Spleen (tissue), 11 donors: Measurements from ENCODE around the gene LACTBL1. TPM values are rescaled to one million over a fixed set of nuclear protein-coding genes. Genes with fewer than 3 reads are reported as not detected.

Experiments used
- DNase-seq: peaks from one replicate; pipeline ENCODE4 v3.0.0-alpha.2; 2020
- H3K27ac ChIP-seq, 8 donors: fragments of 200-600 bp; sonication (generic) in 7 of 8; 1 replicate in 4 of 8; 2 replicates in 4 of 8; pipeline versions ENCODE4 v1.5.0 to v1.8.0; 2016 to 2021; ENCODE audit warnings: inconsistent platforms in 4 of 8, mild to moderate bottlenecking in 4 of 8, moderate library complexity in 1 of 8
- H3K27me3 ChIP-seq, 7 donors: fragments of 200-600 bp; sonication (generic) in 6 of 7; replicated peaks in 1 of 7; 1 replicate in 4 of 7; 2 replicates in 3 of 7; pipeline versions ENCODE4 v1.5.0 to v1.8.0; 2016 to 2021; ENCODE audit warnings: inconsistent platforms in 3 of 7, mild to moderate bottlenecking in 1 of 7
- H3K36me3 ChIP-seq, 6 donors: fragments of 200-600 bp; sonication (generic) in 5 of 6; 1 replicate in 4 of 6; 2 replicates in 2 of 6; pipeline versions ENCODE4 v1.5.0 to v1.8.0; 2016 to 2021; ENCODE audit warnings: inconsistent platforms in 2 of 6
- H3K4me1 ChIP-seq, 6 donors: fragments of 200-600 bp; sonication (generic) in 5 of 6; 1 replicate in 3 of 6; 2 replicates in 3 of 6; pipeline versions ENCODE4 v1.5.0 to v1.8.0; 2016 to 2021; ENCODE audit warnings: inconsistent platforms in 3 of 6
- H3K4me3 ChIP-seq, 8 donors: fragments of 200-600 bp; sonication (generic) in 7 of 8; 1 replicate in 4 of 8; 2 replicates in 4 of 8; pipeline versions ENCODE4 v1.5.0 to v1.8.0; 2016 to 2021; ENCODE audit warnings: inconsistent platforms in 4 of 8, mild to moderate bottlenecking in 4 of 8, moderate library complexity in 2 of 8
- H3K9me3 ChIP-seq, 8 donors: fragments of 200-600 bp; sonication (generic) in 7 of 8; 1 replicate in 4 of 8; 2 replicates in 4 of 8; pipeline versions ENCODE4 v1.5.0 to v1.8.0; 2016 to 2021; ENCODE audit warnings: inconsistent platforms in 4 of 8
- POLR2A ChIP-seq, 3 donors: fragments of 450-650 bp; IDR thresholded peaks; one replicate each; pipeline ENCODE4 v1.5.1; 2017; ENCODE audit warnings: antibody characterized with exemption in 3 of 3, mild to moderate bottlenecking in 1 of 3
- POLR2AphosphoS5 ChIP-seq, 3 donors: sonication (generic); formaldehyde crosslinking; IDR thresholded peaks; one replicate each; pipeline ENCODE4 v1.5.1; 2017; ENCODE audit warnings: antibody characterized with exemption in 3 of 3
- WGBS, 5 donors: extraction: QIAGEN DNeasy Blood & Tissue Kit in 3 of 5; methylation state at CpG; one replicate each; pipeline versions ENCODE4 v1.1.5 to v1.1.7; 2013 to 2018; 5-methylcytosine and 5-hydroxymethylcytosine counted together
- intact Hi-C: fragments of 100-400 bp; cut with DNase I; formaldehyde crosslinking; loops from one replicate; pipeline ENCODE4 v1.15.0; 2023; ENCODE audit warnings: low total_unique reads
- polyA plus RNA-seq, 3 donors: library from polyadenylated mRNA; stranded (reverse); fragments of 200-250 nt; gene quantifications; one replicate each; pipeline ENCODE4 v1.2.1, GENCODE V29; 2013
- total RNA-seq, 7 donors: library from RNA; depleted of rRNA in 3 of 7; stranded (reverse); fragments of >200 nt in 3 of 7; fragmentation: NEBNext Ultra II Directional in 4 of 7; extraction: Animal tissue kit (Norgen Biotek cat#: 25700) in 4 of 7; gene quantifications; one replicate each; pipeline versions ENCODE4 v1.1.0 to v1.2.1, GENCODE V29; 2016 to 2021
- TF ChIP-seq, protein P1 (sequence below), 11 experiments: fragments of 200-600 bp in 7 of 11; fragments of 450-650 bp in 4 of 11; sonication (generic) in 4 of 11; IDR thresholded peaks in 8 of 11; conservative IDR thresholded peaks in 3 of 11; 1 replicate in 7 of 11; 2 replicates in 4 of 11; pipeline versions ENCODE4 v1.4.0 to v1.8.0; 2016 to 2021; ENCODE audit warnings: antibody characterized with exemption in 11 of 11, inconsistent platforms in 4 of 11, mild to moderate bottlenecking in 1 of 11
- donor health status: healthy with polysubstance abuse.
- donor health status: DM: no; HTN: no; CAD: no; lungs with moderate emphysema.
- donor health status: DM: no; HTN: no; CAD: no.
- donor health status: Bipolar disorder and iron deficiency.
- donor health status: healthy.
- donor health status: DM: no; HTN: no; CAD: no.
- donor health status: DM: yes; HTN: yes; CAD: no.

LACTBL1 gene
- total and polyA plus RNA-seq, 10 donors, result not detected

DNA sequence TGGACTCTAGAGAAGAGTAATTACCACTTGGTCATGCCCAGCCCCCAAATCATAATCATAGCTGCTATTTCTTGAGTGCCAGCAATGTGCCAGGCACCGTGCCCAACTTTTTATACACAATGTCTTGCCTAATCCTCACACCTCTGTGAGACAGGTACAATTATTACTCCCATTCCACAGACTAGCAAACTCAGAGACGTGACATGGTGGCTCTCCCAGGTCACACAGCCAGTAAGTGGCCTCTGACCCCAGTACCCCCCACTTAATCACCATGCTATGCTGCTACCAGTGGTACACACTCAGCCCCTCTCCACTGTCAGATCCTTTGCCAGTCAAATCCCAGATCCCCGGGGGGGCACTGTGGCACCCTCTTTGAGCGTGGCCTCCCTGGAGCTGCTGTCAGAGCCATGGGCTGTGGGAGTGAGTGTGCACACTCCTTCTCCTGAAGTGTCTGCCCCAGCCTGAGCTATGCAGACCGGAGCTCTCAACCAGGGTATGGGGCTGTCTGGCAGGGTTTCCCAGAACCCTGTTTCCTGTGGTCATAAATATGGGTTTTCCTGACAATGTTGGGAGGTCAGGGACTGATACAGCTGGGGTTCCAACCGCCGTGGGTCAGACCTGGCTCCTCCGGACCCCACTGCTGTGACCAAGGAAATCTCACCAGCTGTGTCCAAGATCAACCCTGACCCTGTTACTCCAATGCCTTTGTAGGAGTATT is 51.8 kb downstream of the LACTBL1 start:
- intact Hi-C loops, result no loop called here
- H3K9me3 ChIP-seq, result no peaks in the 10 kb centered on the region
- WGBS, 5 donors, result 57 to 69% (median 61%) methylated on average over 5 to 8 of the region's 8 CpGs
- TF ChIP-seq POLR2AphosphoS5 (IDR thresholded peaks at IDR 0.05), result no peak
- H3K27me3 ChIP-seq, result peaks cover 0 to 15% (median 0%) of the 10 kb centered on the region in 7 donors
- no peak overlapping the region for H3K27ac ChIP-seq
- no peaks in the 10 kb centered on the region for H3K36me3 ChIP-seq
- no peak overlapping the region for H3K4me3 ChIP-seq
- peaks cover 0 to 21% (median 7%) of the 10 kb centered on the region in 6 donors for H3K4me1 ChIP-seq
- DNase-seq, result peak; percentile 30

DNA sequence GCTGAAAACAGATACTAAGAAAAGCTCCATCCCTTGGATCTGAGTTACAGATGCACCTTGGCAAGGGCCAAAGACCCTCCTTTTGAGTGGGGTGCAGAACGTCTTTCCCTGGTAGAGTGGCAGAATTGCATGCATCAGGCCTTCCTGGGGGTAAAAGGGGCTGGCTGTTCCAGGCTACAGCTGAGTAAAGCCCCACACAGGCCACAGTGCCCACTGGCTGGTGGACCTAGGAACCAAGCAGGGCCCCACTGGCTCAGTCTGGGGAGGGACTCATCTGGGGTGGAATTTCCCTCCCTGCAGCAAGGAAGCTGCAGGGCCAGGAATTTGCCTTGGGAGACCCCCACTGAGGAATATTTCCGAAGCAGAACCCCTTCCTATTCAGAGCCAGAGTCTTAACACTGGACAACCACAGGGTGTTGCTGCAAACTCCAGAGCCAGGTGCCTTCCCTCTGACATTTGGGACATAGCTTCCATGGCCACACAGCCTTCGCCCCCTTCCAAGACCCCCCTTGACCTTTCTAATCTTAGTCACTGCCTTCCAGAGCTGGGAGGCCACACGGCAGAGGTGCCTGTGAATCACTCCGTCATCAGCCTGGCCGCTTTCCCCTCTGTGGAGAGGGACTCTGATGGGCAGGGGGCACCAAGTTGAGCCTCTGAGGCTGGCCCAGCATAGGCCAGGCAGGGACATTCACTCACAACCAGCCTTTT is 52.5 kb downstream of the LACTBL1 start:
- TF ChIP-seq POLR2A (IDR thresholded peaks at IDR 0.05), result no peak
- TF ChIP-seq, protein P1, sequence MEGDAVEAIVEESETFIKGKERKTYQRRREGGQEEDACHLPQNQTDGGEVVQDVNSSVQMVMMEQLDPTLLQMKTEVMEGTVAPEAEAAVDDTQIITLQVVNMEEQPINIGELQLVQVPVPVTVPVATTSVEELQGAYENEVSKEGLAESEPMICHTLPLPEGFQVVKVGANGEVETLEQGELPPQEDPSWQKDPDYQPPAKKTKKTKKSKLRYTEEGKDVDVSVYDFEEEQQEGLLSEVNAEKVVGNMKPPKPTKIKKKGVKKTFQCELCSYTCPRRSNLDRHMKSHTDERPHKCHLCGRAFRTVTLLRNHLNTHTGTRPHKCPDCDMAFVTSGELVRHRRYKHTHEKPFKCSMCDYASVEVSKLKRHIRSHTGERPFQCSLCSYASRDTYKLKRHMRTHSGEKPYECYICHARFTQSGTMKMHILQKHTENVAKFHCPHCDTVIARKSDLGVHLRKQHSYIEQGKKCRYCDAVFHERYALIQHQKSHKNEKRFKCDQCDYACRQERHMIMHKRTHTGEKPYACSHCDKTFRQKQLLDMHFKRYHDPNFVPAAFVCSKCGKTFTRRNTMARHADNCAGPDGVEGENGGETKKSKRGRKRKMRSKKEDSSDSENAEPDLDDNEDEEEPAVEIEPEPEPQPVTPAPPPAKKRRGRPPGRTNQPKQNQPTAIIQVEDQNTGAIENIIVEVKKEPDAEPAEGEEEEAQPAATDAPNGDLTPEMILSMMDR (IDR thresholded peaks at IDR 0.05 in 8 of 11, conservative IDR thresholded peaks at IDR 0.05 in 3 of 11), result no peak
- TF ChIP-seq POLR2AphosphoS5 (IDR thresholded peaks at IDR 0.05), result no peak

DNA sequence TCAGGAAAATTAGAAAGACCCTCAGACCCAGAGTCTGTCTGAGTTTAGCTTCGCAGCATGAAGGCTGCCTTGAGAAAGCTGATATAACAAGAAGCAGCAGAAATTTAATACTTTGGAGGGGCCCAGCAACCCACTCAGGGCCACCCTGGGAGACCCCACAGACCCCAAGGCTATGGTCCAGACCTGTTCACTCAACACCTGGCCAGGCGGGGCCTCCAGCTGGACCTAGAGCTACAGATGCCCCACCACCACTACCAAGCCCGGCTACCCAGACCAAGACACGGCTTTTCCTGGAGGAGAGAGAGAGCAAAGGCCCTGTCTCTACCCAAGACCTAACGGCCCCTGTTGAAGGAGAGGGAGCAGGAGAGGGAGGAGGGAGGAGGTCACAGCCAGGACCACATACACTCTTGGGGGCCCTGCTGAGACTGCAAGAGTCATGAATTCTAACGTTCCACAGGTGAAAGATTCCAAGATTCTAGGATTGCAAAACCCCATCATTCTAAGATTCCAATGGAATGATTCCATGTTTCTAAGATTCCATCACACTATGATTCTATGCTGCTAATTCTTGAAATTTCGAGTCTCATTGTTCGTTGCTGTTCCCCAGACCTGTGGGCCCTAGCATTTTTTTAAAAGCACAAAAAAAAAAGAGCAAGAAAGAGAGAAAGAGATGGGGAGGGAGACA is 53.2 kb downstream of the LACTBL1 start:
- no peaks in the 10 kb centered on the region for H3K36me3 ChIP-seq
- 74 to 95% (median 88%) methylated on average over 8 of the region's 8 CpGs for WGBS, 5 donors
- no peaks in the 10 kb centered on the region for H3K9me3 ChIP-seq
- H3K27ac ChIP-seq, result no peak overlapping the region
- no peak overlapping the region for H3K4me3 ChIP-seq
- intact Hi-C loops, result no loop called here
- peaks cover 0 to 22% (median 8%) of the 10 kb centered on the region in 6 donors for H3K4me1 ChIP-seq
- peaks cover 0 to 16% (median 0%) of the 10 kb centered on the region in 7 donors for H3K27me3 ChIP-seq
- DNase-seq, result peak; percentile 20
- TF ChIP-seq, protein P1 (IDR thresholded peaks at IDR 0.05 in 8 of 11, conservative IDR thresholded peaks at IDR 0.05 in 3 of 11), result no peak
- no peak for TF ChIP-seq POLR2A (IDR thresholded peaks at IDR 0.05)
- no peak for TF ChIP-seq POLR2AphosphoS5 (IDR thresholded peaks at IDR 0.05)

More for the DNA sequence above, 52.5 kb downstream of the LACTBL1 start:
- Histone ChIP-seq H3K4me1 (peaks cover 0 to 22% (median 8%) of the 10 kb centered on the region in 6 donors), H3K27ac (no peak overlapping the region), H3K27me3 (peaks cover 0 to 16% (median 0%) of the 10 kb centered on the region in 7 donors), H3K9me3 (no peaks in the 10 kb centered on the region), H3K4me3 (no peak overlapping the region), H3K36me3 (no peaks in the 10 kb centered on the region)
- WGBS, 5 donors, result 78 to 89% (median 86%) methylated on average over 6 of the region's 6 CpGs
- intact Hi-C loops, result no loop called here
- DNase-seq, result no peak

DNA sequence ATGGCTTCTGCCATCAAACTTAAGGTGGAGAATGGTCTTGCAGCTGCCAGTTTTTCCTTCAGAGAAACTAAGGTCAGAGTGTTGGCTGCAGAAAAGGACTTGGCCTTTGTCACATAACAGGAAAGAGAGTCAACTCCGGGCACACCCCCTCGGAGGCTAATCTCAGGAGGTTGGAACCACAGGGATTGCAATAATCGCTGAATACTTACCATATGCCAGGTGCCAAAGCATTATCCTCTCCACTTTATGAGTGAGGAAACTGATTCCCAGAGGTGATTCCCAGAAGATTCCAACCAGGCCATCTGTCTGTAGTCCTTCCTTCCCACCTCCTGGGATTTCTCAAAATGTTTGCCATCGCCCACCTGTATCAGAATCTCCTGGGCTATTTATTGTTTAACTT is 54.0 kb downstream of the LACTBL1 start:
- no peaks in the 10 kb centered on the region for H3K9me3 ChIP-seq
- H3K27me3 ChIP-seq, result peaks cover 0 to 16% (median 0%) of the 10 kb centered on the region in 7 donors
- TF ChIP-seq POLR2AphosphoS5 (IDR thresholded peaks at IDR 0.05) (no peak), POLR2A (IDR thresholded peaks at IDR 0.05) (no peak)
- TF ChIP-seq, protein P1 (IDR thresholded peaks at IDR 0.05 in 8 of 11, conservative IDR thresholded peaks at IDR 0.05 in 3 of 11), result no peak
- peaks cover 0 to 22% (median 8%) of the 10 kb centered on the region in 6 donors for H3K4me1 ChIP-seq
- 69 to 87% (median 80%) methylated on average over 4 of the region's 4 CpGs for WGBS, 5 donors
- no peak overlapping the region for H3K4me3 ChIP-seq
- no peaks in the 10 kb centered on the region for H3K36me3 ChIP-seq
- no peak overlapping the region for H3K27ac ChIP-seq
- no peak for DNase-seq
- intact Hi-C loops, result no loop called here
